ENCODE results near the gene HSPB7. TPM values are rescaled to one million over a fixed set of nuclear protein-coding genes. Genes with fewer than 3 reads are reported as not detected.

The HSPB7 gene
- polyA plus RNA-seq, 1 donor (not counting 4 experiments of a cell fraction or from before 2014, with no cell fraction given): 0.05 TPM

GRCh38 chr1:15992582-15993500 is 25.0 kb downstream of the HSPB7 start:
- FAIRE-seq (no peak), DNase-seq (ENCODE audit: low read depth, low spot score) (no peak)
- Histone ChIP-seq H3K27me3 (ENCODE audit: control insufficient read depth, extremely low read depth, insufficient read depth, low read length) (no peaks in the 10 kb centered on the region), H3K27ac (ENCODE audit: control insufficient read depth, insufficient read depth, low read length) (no peak overlapping the region), H3K36me3 (ENCODE audit: control insufficient read depth in 2 of 2, extremely low read depth in 1 of 2, insufficient read depth in 2 of 2, low read length in 2 of 2) (no peaks in the 10 kb centered on the region), H3K4me3 (ENCODE audit: control insufficient read depth in 2 of 3, extremely low read depth in 1 of 3, insufficient read depth in 2 of 3, low read depth in 1 of 3, low read length in 3 of 3) (no peak overlapping the region), H3K9ac (ENCODE audit: control insufficient read depth, extremely low read depth, insufficient read depth, low read length) (no peak overlapping the region), H2AFZ (ENCODE audit: control insufficient read depth, low read length) (no peak overlapping the region), H3K4me1 (ENCODE audit: control insufficient read depth, extremely low read depth, insufficient read depth, low read length) (no peaks in the 10 kb centered on the region), H3K79me2 (ENCODE audit: control insufficient read depth, insufficient read depth, low read length) (no peaks in the 10 kb centered on the region), H3K9me3 (ENCODE audit: control insufficient read depth, low read depth, low read length) (no peaks in the 10 kb centered on the region), H4K20me1 (ENCODE audit: control insufficient read depth, extremely low read depth, insufficient read depth, low read length) (no peaks in the 10 kb centered on the region), H3K9me1 (ENCODE audit: control insufficient read depth, extremely low read depth, insufficient read depth, low read length) (no peaks in the 10 kb centered on the region), H3K4me2 (ENCODE audit: control insufficient read depth, extremely low read depth, insufficient read depth, low read depth, low read length) (no peak overlapping the region)
- dilution Hi-C loops (cut with MboI; ENCODE audit: extremely low pct_ligation_motif_present, low sequenced_read_pairs): no loop called here
- TF ChIP-seq EZH2 (IDR thresholded peaks at IDR 0.05; ENCODE audit: low read length): no peak
- TF ChIP-seq, protein P1, sequence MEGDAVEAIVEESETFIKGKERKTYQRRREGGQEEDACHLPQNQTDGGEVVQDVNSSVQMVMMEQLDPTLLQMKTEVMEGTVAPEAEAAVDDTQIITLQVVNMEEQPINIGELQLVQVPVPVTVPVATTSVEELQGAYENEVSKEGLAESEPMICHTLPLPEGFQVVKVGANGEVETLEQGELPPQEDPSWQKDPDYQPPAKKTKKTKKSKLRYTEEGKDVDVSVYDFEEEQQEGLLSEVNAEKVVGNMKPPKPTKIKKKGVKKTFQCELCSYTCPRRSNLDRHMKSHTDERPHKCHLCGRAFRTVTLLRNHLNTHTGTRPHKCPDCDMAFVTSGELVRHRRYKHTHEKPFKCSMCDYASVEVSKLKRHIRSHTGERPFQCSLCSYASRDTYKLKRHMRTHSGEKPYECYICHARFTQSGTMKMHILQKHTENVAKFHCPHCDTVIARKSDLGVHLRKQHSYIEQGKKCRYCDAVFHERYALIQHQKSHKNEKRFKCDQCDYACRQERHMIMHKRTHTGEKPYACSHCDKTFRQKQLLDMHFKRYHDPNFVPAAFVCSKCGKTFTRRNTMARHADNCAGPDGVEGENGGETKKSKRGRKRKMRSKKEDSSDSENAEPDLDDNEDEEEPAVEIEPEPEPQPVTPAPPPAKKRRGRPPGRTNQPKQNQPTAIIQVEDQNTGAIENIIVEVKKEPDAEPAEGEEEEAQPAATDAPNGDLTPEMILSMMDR (optimal IDR thresholded peaks at IDR 0.05 in 1 of 3, IDR thresholded peaks at IDR 0.05 in 1 of 3, conservative IDR thresholded peaks at IDR 0.05 in 1 of 3; ENCODE audit: extremely low read depth in 1 of 3, insufficient read depth in 2 of 3, low read length in 3 of 3): no peak

DNA sequence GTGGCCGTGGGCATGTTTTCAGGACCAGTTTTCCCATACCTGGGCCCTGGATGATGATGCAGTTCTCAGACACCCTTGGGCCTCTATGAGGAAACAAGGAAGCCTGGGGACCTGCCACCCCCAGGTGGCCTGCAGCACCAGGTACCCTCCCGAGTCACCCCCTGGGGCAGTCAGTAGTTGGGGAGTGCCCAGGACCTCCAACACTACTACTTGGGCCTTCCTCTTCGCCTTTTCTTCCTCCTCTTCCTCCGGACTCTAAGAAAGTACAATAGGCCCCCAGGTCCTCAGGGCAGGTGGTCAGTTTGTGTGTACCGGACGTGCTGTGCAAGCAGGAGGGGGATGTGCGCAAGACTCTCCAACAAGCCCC is 25.7 kb downstream of the HSPB7 start:
- H2AFZ ChIP-seq (ENCODE audit: control insufficient read depth, low read length): no peak overlapping the region
- no peaks in the 10 kb centered on the region for H3K4me1 ChIP-seq (ENCODE audit: control insufficient read depth, extremely low read depth, insufficient read depth, low read length)
- no peaks in the 10 kb centered on the region for H4K20me1 ChIP-seq (ENCODE audit: control insufficient read depth, extremely low read depth, insufficient read depth, low read length)
- no peaks in the 10 kb centered on the region for H3K9me3 ChIP-seq (ENCODE audit: control insufficient read depth, low read depth, low read length)
- dilution Hi-C loops (cut with MboI; ENCODE audit: extremely low pct_ligation_motif_present, low sequenced_read_pairs): no loop called here
- no peak overlapping the region for H3K27ac ChIP-seq (ENCODE audit: control insufficient read depth, insufficient read depth, low read length)
- no peak overlapping the region for H3K9ac ChIP-seq (ENCODE audit: control insufficient read depth, extremely low read depth, insufficient read depth, low read length)
- H3K4me3 ChIP-seq (ENCODE audit: control insufficient read depth in 2 of 3, extremely low read depth in 1 of 3, insufficient read depth in 2 of 3, low read depth in 1 of 3, low read length in 3 of 3): no peak overlapping the region
- H3K9me1 ChIP-seq (ENCODE audit: control insufficient read depth, extremely low read depth, insufficient read depth, low read length): no peaks in the 10 kb centered on the region
- H3K36me3 ChIP-seq (ENCODE audit: control insufficient read depth in 2 of 2, extremely low read depth in 1 of 2, insufficient read depth in 2 of 2, low read length in 2 of 2): no peaks in the 10 kb centered on the region
- no peaks in the 10 kb centered on the region for H3K27me3 ChIP-seq (ENCODE audit: control insufficient read depth, extremely low read depth, insufficient read depth, low read length)
- FAIRE-seq (no peak), DNase-seq (ENCODE audit: low read depth, low spot score) (no peak)
- no peak for TF ChIP-seq EZH2 (IDR thresholded peaks at IDR 0.05; ENCODE audit: low read length)
- TF ChIP-seq, protein P1 (optimal IDR thresholded peaks at IDR 0.05 in 1 of 3, IDR thresholded peaks at IDR 0.05 in 1 of 3, conservative IDR thresholded peaks at IDR 0.05 in 1 of 3; ENCODE audit: extremely low read depth in 1 of 3, insufficient read depth in 2 of 3, low read length in 3 of 3): no peak
- no peaks in the 10 kb centered on the region for H3K79me2 ChIP-seq (ENCODE audit: control insufficient read depth, insufficient read depth, low read length)
- no peak overlapping the region for H3K4me2 ChIP-seq (ENCODE audit: control insufficient read depth, extremely low read depth, insufficient read depth, low read depth, low read length)
